ENCODE measurements around the gene UBA52. TPM values are rescaled to one million over a fixed set of nuclear protein-coding genes. Genes with fewer than 3 reads are reported as not detected.
A peak's percentile ranks its signal among the peaks of the same experiment; 100 is the strongest.
"Not testable (repeated sequence)": the region's sequence is repeated elsewhere in the genome, so short reads cannot be mapped to it uniquely, and the experiment has no call there.

UBA52 gene
- total and polyA plus RNA-seq, 7 experiments from 2014 or later = 1,563 to 2,429 (median 2,196) TPM

GRCh38 chr19:18595475-18595874, 23.8 kb downstream of the UBA52 start:
- H3K27ac ChIP-seq (ENCODE audit: low read depth, low read length) = no peak overlapping the region
- no peaks in the 10 kb centered on the region for H3K9me3 Mint-ChIP-seq
- peak overlapping the region in 1 of 9 donors; percentile 55 for H3K27ac Mint-ChIP-seq
- peaks cover 0 to 5% (median 0%) of the 10 kb centered on the region in 5 donors for H3K36me3 Mint-ChIP-seq
- ATAC-seq (no peak), DNase-seq (no peak)
- H3K4me1 ChIP-seq (ENCODE audit: control insufficient read depth in 2 of 2, insufficient read depth in 2 of 2, low read length in 2 of 2) = peaks cover 7 to 18% of the 10 kb centered on the region in 2 donors
- CTCF ChIA-PET = interaction anchor here (1.2 kb wide), 1 partner anchor 252 kb away, joined by 5 read pairs; no protein-coding TSS in a partner anchor
- H3K36me3 ChIP-seq (ENCODE audit: control insufficient read depth in 2 of 3, insufficient read depth in 3 of 3, low read length in 3 of 3) = peaks cover 0 to 5% (median 0%) of the 10 kb centered on the region in 3 experiments
- peak overlapping the region; percentile 38 to 86 (median 52) for H3K4me3 Mint-ChIP-seq
- no peaks in the 10 kb centered on the region for H3K9me3 ChIP-seq (ENCODE audit: control insufficient read depth in 2 of 3, low read length in 3 of 3)
- no peak overlapping the region for H3K4me3 ChIP-seq (ENCODE audit: low read length)
- no peaks in the 10 kb centered on the region for H3K27me3 ChIP-seq (ENCODE audit: control insufficient read depth in 2 of 2, insufficient read depth in 2 of 2, low read length in 2 of 2)
- H3K27me3 Mint-ChIP-seq = peaks cover 0 to 23% (median 2%) of the 10 kb centered on the region in 5 donors
- POLR2A ChIA-PET = no interaction called here
- intact Hi-C loops (cut with micrococcal nuclease) = loop anchor here (2.0 to 5.0 kb wide), 2 partner anchors 105 to 252 kb away; no protein-coding TSS in a partner anchor
- peaks cover 6 to 38% (median 20%) of the 10 kb centered on the region in 7 donors for H3K4me1 Mint-ChIP-seq

GRCh38 chr19:18596752-18597157, 25.1 kb downstream of the UBA52 start:
- DNase-seq (no peak), ATAC-seq (peak; percentile 49)
- CTCF ChIA-PET = interaction anchor here (0.6 kb wide), 1 partner anchor 275 kb away, joined by 3 read pairs; no protein-coding TSS in a partner anchor
- Histone ChIP-seq H3K4me1 (ENCODE audit: control insufficient read depth in 2 of 2, insufficient read depth in 2 of 2, low read length in 2 of 2) (peaks cover 7 to 14% of the 10 kb centered on the region in 2 donors), H3K36me3 (ENCODE audit: control insufficient read depth in 2 of 3, insufficient read depth in 3 of 3, low read length in 3 of 3) (no peaks in the 10 kb centered on the region), H3K9me3 (ENCODE audit: control insufficient read depth in 2 of 3, low read length in 3 of 3) (no peaks in the 10 kb centered on the region), H3K27me3 (ENCODE audit: control insufficient read depth in 2 of 2, insufficient read depth in 2 of 2, low read length in 2 of 2) (no peaks in the 10 kb centered on the region), H3K27ac (ENCODE audit: low read depth, low read length) (no peak overlapping the region), H3K4me3 (ENCODE audit: low read length) (no peak overlapping the region)
- H3K36me3 Mint-ChIP-seq = no peaks in the 10 kb centered on the region
- intact Hi-C loops (cut with micrococcal nuclease) = loop anchor here in 1 of 2 donors (5.0 kb wide), 1 partner anchor 251 kb away; no protein-coding TSS in a partner anchor
- POLR2A ChIA-PET = interaction anchor here (0.6 kb wide), 1 partner anchor 89 kb away, joined by 4 read pairs; no protein-coding TSS in a partner anchor
- H3K9me3 Mint-ChIP-seq = no peaks in the 10 kb centered on the region
- H3K27me3 Mint-ChIP-seq = peaks cover 4 to 27% (median 7%) of the 10 kb centered on the region in 5 donors
- H3K27ac Mint-ChIP-seq = peak overlapping the region in 2 of 9 donors; percentile 31 to 46
- peak overlapping the region in 1 of 10 donors; percentile 12 for H3K4me3 Mint-ChIP-seq
- peaks cover 6 to 25% (median 14%) of the 10 kb centered on the region in 7 donors for H3K4me1 Mint-ChIP-seq

GRCh38 chr19:18597809-18598660, 26.4 kb downstream of the UBA52 start:
- CTCF ChIA-PET = no interaction called here
- Histone ChIP-seq H3K27me3 (ENCODE audit: control insufficient read depth in 2 of 2, insufficient read depth in 2 of 2, low read length in 2 of 2) (peaks cover 0 to 2% of the 10 kb centered on the region in 2 donors), H3K27ac (ENCODE audit: low read depth, low read length) (no peak overlapping the region), H3K4me3 (ENCODE audit: low read length) (no peak overlapping the region), H3K9me3 (ENCODE audit: control insufficient read depth in 2 of 3, low read length in 3 of 3) (no peaks in the 10 kb centered on the region), H3K36me3 (ENCODE audit: control insufficient read depth in 2 of 3, insufficient read depth in 3 of 3, low read length in 3 of 3) (no peaks in the 10 kb centered on the region), H3K4me1 (ENCODE audit: control insufficient read depth in 2 of 2, insufficient read depth in 2 of 2, low read length in 2 of 2) (peaks cover 7 to 14% of the 10 kb centered on the region in 2 donors)
- DNase-seq (no peak), ATAC-seq (no peak)
- intact Hi-C loops (cut with micrococcal nuclease) = loop anchor here in 1 of 2 donors (5.0 kb wide), 1 partner anchor 249 kb away; no protein-coding TSS in a partner anchor
- no peaks in the 10 kb centered on the region for H3K9me3 Mint-ChIP-seq
- H3K4me1 Mint-ChIP-seq = peaks cover 6 to 26% (median 16%) of the 10 kb centered on the region in 7 donors
- POLR2A ChIA-PET = no interaction called here
- H3K27ac Mint-ChIP-seq = no peak overlapping the region
- no peaks in the 10 kb centered on the region for H3K36me3 Mint-ChIP-seq
- peaks cover 12 to 37% (median 18%) of the 10 kb centered on the region in 5 donors for H3K27me3 Mint-ChIP-seq
- H3K4me3 Mint-ChIP-seq = no peak overlapping the region

- H3K4me1 Mint-ChIP-seq = peaks cover 4 to 24% (median 16%) of the 10 kb centered on the region in 7 donors
- no peaks in the 10 kb centered on the region for H3K36me3 Mint-ChIP-seq
- H3K9me3 Mint-ChIP-seq = no peaks in the 10 kb centered on the region
- peaks cover 5 to 8% of the 10 kb centered on the region in 2 donors for H3K4me1 ChIP-seq (ENCODE audit: control insufficient read depth in 2 of 2, insufficient read depth in 2 of 2, low read length in 2 of 2)
- ChIA-PET POLR2A (interaction anchor here (0.7 kb wide), 1 partner anchor 77 kb away, joined by 3 read pairs; no protein-coding TSS in a partner anchor), CTCF (interaction anchor here (0.6 kb wide), 1 partner anchor 1119 kb away, joined by 4 read pairs; no protein-coding TSS in a partner anchor)
- DNase-seq (no peak), ATAC-seq (no peak)
- intact Hi-C loops (cut with micrococcal nuclease) = loop anchor here in 1 of 2 donors (5.0 kb wide), 1 partner anchor 248 kb away; no protein-coding TSS in a partner anchor
- no peaks in the 10 kb centered on the region for H3K9me3 ChIP-seq (ENCODE audit: control insufficient read depth in 2 of 3, low read length in 3 of 3)
- no peaks in the 10 kb centered on the region for H3K36me3 ChIP-seq (ENCODE audit: control insufficient read depth in 2 of 3, insufficient read depth in 3 of 3, low read length in 3 of 3)
- no peak overlapping the region for H3K4me3 Mint-ChIP-seq
- H3K27ac ChIP-seq (ENCODE audit: low read depth, low read length) = no peak overlapping the region
- H3K27me3 ChIP-seq (ENCODE audit: control insufficient read depth in 2 of 2, insufficient read depth in 2 of 2, low read length in 2 of 2) = peaks cover 4 to 10% of the 10 kb centered on the region in 2 donors
- peaks cover 18 to 44% (median 24%) of the 10 kb centered on the region in 5 donors for H3K27me3 Mint-ChIP-seq
- H3K4me3 ChIP-seq (ENCODE audit: low read length) = no peak overlapping the region
- no peak overlapping the region for H3K27ac Mint-ChIP-seq
Measured at GRCh38 chr19:18599485-18599884, 27.8 kb downstream of the UBA52 start.

- ChIA-PET CTCF (interaction anchor here (0.6 kb wide), 1 partner anchor 9 kb away, joined by 6 read pairs; no protein-coding TSS in a partner anchor), POLR2A (interaction anchor here (0.6 to 0.7 kb wide), 2 partner anchors 639 to 914 kb away, joined by 3 read pairs; no protein-coding TSS in a partner anchor)
- H3K4me1 Mint-ChIP-seq = peaks cover 2 to 19% (median 15%) of the 10 kb centered on the region in 7 donors
- intact Hi-C loops (cut with micrococcal nuclease); H3K4me3 Mint-ChIP-seq; H3K36me3 ChIP-seq (ENCODE audit: control insufficient read depth in 2 of 3, insufficient read depth in 3 of 3, low read length in 3 of 3); H3K36me3 Mint-ChIP-seq; H3K4me1 ChIP-seq (ENCODE audit: control insufficient read depth in 2 of 2, insufficient read depth in 2 of 2, low read length in 2 of 2); DNase-seq; H3K4me3 ChIP-seq (ENCODE audit: low read length); H3K27ac Mint-ChIP-seq; ATAC-seq; H3K27ac ChIP-seq (ENCODE audit: low read depth, low read length); H3K9me3 ChIP-seq (ENCODE audit: control insufficient read depth in 2 of 3, low read length in 3 of 3); H3K9me3 Mint-ChIP-seq: not testable (repeated sequence)
- peaks cover 4 to 12% of the 10 kb centered on the region in 2 donors for H3K27me3 ChIP-seq (ENCODE audit: control insufficient read depth in 2 of 2, insufficient read depth in 2 of 2, low read length in 2 of 2)
- H3K27me3 Mint-ChIP-seq = peaks cover 30 to 46% (median 35%) of the 10 kb centered on the region in 5 donors
Measured at GRCh38 chr19:18600692-18601397, 29.2 kb downstream of the UBA52 start.

- no peak overlapping the region for H3K4me3 ChIP-seq (ENCODE audit: low read length)
- H3K4me1 ChIP-seq (ENCODE audit: control insufficient read depth in 2 of 2, insufficient read depth in 2 of 2, low read length in 2 of 2) = no peaks in the 10 kb centered on the region
- DNase-seq = no peak
- H3K27ac Mint-ChIP-seq = no peak overlapping the region
- CTCF ChIA-PET = no interaction called here
- H3K9me3 ChIP-seq (ENCODE audit: control insufficient read depth in 2 of 3, low read length in 3 of 3) = no peaks in the 10 kb centered on the region
- peaks cover 4 to 12% of the 10 kb centered on the region in 2 donors for H3K27me3 ChIP-seq (ENCODE audit: control insufficient read depth in 2 of 2, insufficient read depth in 2 of 2, low read length in 2 of 2)
- no peaks in the 10 kb centered on the region for H3K36me3 ChIP-seq (ENCODE audit: control insufficient read depth in 2 of 3, insufficient read depth in 3 of 3, low read length in 3 of 3)
- H3K4me1 Mint-ChIP-seq = peaks cover 2 to 15% (median 9%) of the 10 kb centered on the region in 7 donors
- H3K4me3 Mint-ChIP-seq = no peak overlapping the region
- no peak for ATAC-seq
- intact Hi-C loops (cut with micrococcal nuclease) = no loop called here
- H3K36me3 Mint-ChIP-seq = peaks cover 0 to 4% (median 0%) of the 10 kb centered on the region in 5 donors
- H3K27me3 Mint-ChIP-seq = peaks cover 30 to 42% (median 36%) of the 10 kb centered on the region in 5 donors
- H3K27ac ChIP-seq (ENCODE audit: low read depth, low read length) = no peak overlapping the region
- POLR2A ChIA-PET = no interaction called here
- H3K9me3 Mint-ChIP-seq = no peaks in the 10 kb centered on the region
Measured at GRCh38 chr19:18601875-18602274, 30.2 kb downstream of the UBA52 start.
